ENCODE results near the gene ACTA2. TPM values are rescaled to one million over a fixed set of nuclear protein-coding genes. Genes with fewer than 3 reads are reported as not detected.

The ACTA2 gene
- total and polyA plus RNA-seq, 2 donors (not counting 1 experiment from before 2014, with no cell fraction given), result 1.8 to 3.7 TPM

- no peak overlapping the region for H3K27ac ChIP-seq (ENCODE audit: low read length in 2 of 2)
- no peak overlapping the region for H3K9ac ChIP-seq (ENCODE audit: low read length)
- ATAC-seq (ENCODE audit: low read depth), result no peak
- H3K4me3 Mint-ChIP-seq, result no peak overlapping the region
- intact Hi-C loops (cut with micrococcal nuclease), result no loop called here
- H3K9me3 ChIP-seq (ENCODE audit: control extremely low read depth in 1 of 3, control insufficient read depth in 2 of 3, insufficient read depth in 1 of 3, low read length in 2 of 3), result no peaks in the 10 kb centered on the region
- WGBS (ENCODE audit: insufficient coverage), result 95% methylated on average over 8 of the region's 9 CpGs
- no peak overlapping the region for H3K4me2 ChIP-seq (replicated peaks; ENCODE audit: low read depth, low read length, poor library complexity, severe bottlenecking)
- H2AFZ ChIP-seq (ENCODE audit: insufficient read depth, low read depth, low read length, poor library complexity, severe bottlenecking), result no peak overlapping the region
- TF ChIP-seq, protein P1, sequence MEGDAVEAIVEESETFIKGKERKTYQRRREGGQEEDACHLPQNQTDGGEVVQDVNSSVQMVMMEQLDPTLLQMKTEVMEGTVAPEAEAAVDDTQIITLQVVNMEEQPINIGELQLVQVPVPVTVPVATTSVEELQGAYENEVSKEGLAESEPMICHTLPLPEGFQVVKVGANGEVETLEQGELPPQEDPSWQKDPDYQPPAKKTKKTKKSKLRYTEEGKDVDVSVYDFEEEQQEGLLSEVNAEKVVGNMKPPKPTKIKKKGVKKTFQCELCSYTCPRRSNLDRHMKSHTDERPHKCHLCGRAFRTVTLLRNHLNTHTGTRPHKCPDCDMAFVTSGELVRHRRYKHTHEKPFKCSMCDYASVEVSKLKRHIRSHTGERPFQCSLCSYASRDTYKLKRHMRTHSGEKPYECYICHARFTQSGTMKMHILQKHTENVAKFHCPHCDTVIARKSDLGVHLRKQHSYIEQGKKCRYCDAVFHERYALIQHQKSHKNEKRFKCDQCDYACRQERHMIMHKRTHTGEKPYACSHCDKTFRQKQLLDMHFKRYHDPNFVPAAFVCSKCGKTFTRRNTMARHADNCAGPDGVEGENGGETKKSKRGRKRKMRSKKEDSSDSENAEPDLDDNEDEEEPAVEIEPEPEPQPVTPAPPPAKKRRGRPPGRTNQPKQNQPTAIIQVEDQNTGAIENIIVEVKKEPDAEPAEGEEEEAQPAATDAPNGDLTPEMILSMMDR (IDR thresholded peaks at IDR 0.05), result no peak
- TF ChIP-seq EZH2 (IDR thresholded peaks at IDR 0.05; ENCODE audit: borderline replicate concordance, insufficient read depth, low read depth, low read length, poor library complexity, severe bottlenecking), result no peak
- H3K4me3 ChIP-seq (ENCODE audit: control extremely low read depth in 1 of 5, extremely low read depth in 1 of 5, insufficient read depth in 1 of 5, low read depth in 2 of 5, low read length in 4 of 5), result no peak overlapping the region
- H3K27me3 ChIP-seq (replicated peaks in 1 of 4; ENCODE audit: control extremely low read depth in 1 of 4, control insufficient read depth in 3 of 4, insufficient read depth in 4 of 4, low read length in 3 of 4), result no peaks in the 10 kb centered on the region
- ChIA-PET CTCF (no interaction called here), POLR2A (no interaction called here)
- H4K20me1 ChIP-seq (ENCODE audit: control insufficient read depth, insufficient read depth, low read length, poor library complexity, severe bottlenecking), result no peaks in the 10 kb centered on the region
- no peak overlapping the region for H3K27ac Mint-ChIP-seq
- peaks cover 6 to 69% of the 10 kb centered on the region in 2 experiments for H3K36me3 ChIP-seq (replicated peaks in 1 of 2; ENCODE audit: control extremely low read depth in 1 of 2, control insufficient read depth in 1 of 2, extremely low read depth in 1 of 2, insufficient read depth in 2 of 2, low read length in 1 of 2)
- H3K4me1 ChIP-seq (ENCODE audit: control insufficient read depth in 2 of 2, insufficient read depth in 2 of 2, low read length in 2 of 2), result no peaks in the 10 kb centered on the region
- no peaks in the 10 kb centered on the region for H3K79me2 ChIP-seq (ENCODE audit: control insufficient read depth, insufficient read depth, low read length)
- H3K4me1 Mint-ChIP-seq, result no peaks in the 10 kb centered on the region
- H3K9me3 Mint-ChIP-seq (ENCODE audit: insufficient read depth), result no peaks in the 10 kb centered on the region
- DNase-seq, result no peak
- H3K27me3 Mint-ChIP-seq, result no peaks in the 10 kb centered on the region
Observed at GRCh38 chr10:88913127-88913526, 39.4 kb downstream of the ACTA2 start.

GRCh38 chr10:88911851-88912250 is 40.7 kb downstream of the ACTA2 start:
- Histone ChIP-seq H3K4me2 (replicated peaks; ENCODE audit: low read depth, low read length, poor library complexity, severe bottlenecking) (no peak overlapping the region), H3K4me1 (ENCODE audit: control insufficient read depth in 2 of 2, insufficient read depth in 2 of 2, low read length in 2 of 2) (no peaks in the 10 kb centered on the region), H3K27me3 (replicated peaks in 1 of 4; ENCODE audit: control extremely low read depth in 1 of 4, control insufficient read depth in 3 of 4, insufficient read depth in 4 of 4, low read length in 3 of 4) (no peaks in the 10 kb centered on the region), H3K27ac (ENCODE audit: low read length in 2 of 2) (no peak overlapping the region), H3K79me2 (ENCODE audit: control insufficient read depth, insufficient read depth, low read length) (no peaks in the 10 kb centered on the region), H3K36me3 (replicated peaks in 1 of 2; ENCODE audit: control extremely low read depth in 1 of 2, control insufficient read depth in 1 of 2, extremely low read depth in 1 of 2, insufficient read depth in 2 of 2, low read length in 1 of 2) (peaks cover 11 to 69% of the 10 kb centered on the region in 2 experiments), H4K20me1 (ENCODE audit: control insufficient read depth, insufficient read depth, low read length, poor library complexity, severe bottlenecking) (no peaks in the 10 kb centered on the region), H2AFZ (ENCODE audit: insufficient read depth, low read depth, low read length, poor library complexity, severe bottlenecking) (no peak overlapping the region), H3K9ac (ENCODE audit: low read length) (no peak overlapping the region), H3K9me3 (ENCODE audit: control extremely low read depth in 1 of 3, control insufficient read depth in 2 of 3, insufficient read depth in 1 of 3, low read length in 2 of 3) (no peaks in the 10 kb centered on the region), H3K4me3 (ENCODE audit: control extremely low read depth in 1 of 5, extremely low read depth in 1 of 5, insufficient read depth in 1 of 5, low read depth in 2 of 5, low read length in 4 of 5) (no peak overlapping the region)
- H3K27me3 Mint-ChIP-seq, result no peaks in the 10 kb centered on the region
- H3K4me3 Mint-ChIP-seq, result no peak overlapping the region
- ChIA-PET POLR2A (no interaction called here), CTCF (interaction anchor here (2.1 kb wide), 1 partner anchor 22 kb away, joined by 16 read pairs; no protein-coding TSS in a partner anchor)
- TF ChIP-seq, protein P1 (IDR thresholded peaks at IDR 0.05), result no peak
- no peak for TF ChIP-seq EZH2 (IDR thresholded peaks at IDR 0.05; ENCODE audit: borderline replicate concordance, insufficient read depth, low read depth, low read length, poor library complexity, severe bottlenecking)
- WGBS (ENCODE audit: insufficient coverage), result 100% methylated on average over 1 of the region's 3 CpGs
- no peaks in the 10 kb centered on the region for H3K4me1 Mint-ChIP-seq
- H3K27ac Mint-ChIP-seq, result no peak overlapping the region
- intact Hi-C loops (cut with micrococcal nuclease), result no loop called here
- no peaks in the 10 kb centered on the region for H3K9me3 Mint-ChIP-seq (ENCODE audit: insufficient read depth)
- no peak for ATAC-seq (ENCODE audit: low read depth)
- DNase-seq, result no peak
